Esophagus squamous epithelium (tissue), 4 donors: ENCODE data around the gene CLSTN2.

Experiments
- POLR2A ChIP-seq, 4 donors: fragments of 450-650 bp; IDR thresholded peaks; one replicate each; pipeline ENCODE4 v1.6.1; 2017; ENCODE audit warnings: antibody characterized with exemption in 4 of 4, mild to moderate bottlenecking in 4 of 4, moderate library complexity in 3 of 4
- TF ChIP-seq, protein P1 (sequence below), 6 experiments: fragments of 450-650 bp in 4 of 6; fragments of 200-600 bp in 2 of 6; sonication (generic) in 2 of 6; IDR thresholded peaks; one replicate each; pipeline ENCODE4 v1.5.1; 2016 to 2019; ENCODE audit warnings: antibody characterized with exemption in 6 of 6, mild to moderate bottlenecking in 4 of 6, moderate library complexity in 4 of 6

DNA sequence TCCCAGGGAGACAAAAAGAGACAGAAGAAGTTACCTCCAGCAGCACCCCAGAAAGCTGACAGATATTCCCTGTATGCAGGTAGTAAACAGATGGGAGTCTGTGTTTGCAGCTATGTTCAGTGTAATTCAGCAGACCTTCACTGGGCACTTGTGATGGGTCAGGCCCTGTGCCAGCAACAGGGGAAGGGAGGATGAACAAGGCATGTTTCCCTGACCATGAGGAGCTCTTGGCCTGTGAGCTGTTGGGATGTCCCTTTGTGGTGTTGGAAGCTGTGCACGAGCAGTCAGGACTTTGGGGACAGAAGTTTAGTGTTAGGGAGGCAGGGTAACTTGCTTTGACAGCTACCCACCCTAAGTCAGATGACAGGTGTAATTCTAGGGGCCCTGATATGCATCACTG, 636.9 kb downstream of the CLSTN2 start:
- TF ChIP-seq, protein P1, sequence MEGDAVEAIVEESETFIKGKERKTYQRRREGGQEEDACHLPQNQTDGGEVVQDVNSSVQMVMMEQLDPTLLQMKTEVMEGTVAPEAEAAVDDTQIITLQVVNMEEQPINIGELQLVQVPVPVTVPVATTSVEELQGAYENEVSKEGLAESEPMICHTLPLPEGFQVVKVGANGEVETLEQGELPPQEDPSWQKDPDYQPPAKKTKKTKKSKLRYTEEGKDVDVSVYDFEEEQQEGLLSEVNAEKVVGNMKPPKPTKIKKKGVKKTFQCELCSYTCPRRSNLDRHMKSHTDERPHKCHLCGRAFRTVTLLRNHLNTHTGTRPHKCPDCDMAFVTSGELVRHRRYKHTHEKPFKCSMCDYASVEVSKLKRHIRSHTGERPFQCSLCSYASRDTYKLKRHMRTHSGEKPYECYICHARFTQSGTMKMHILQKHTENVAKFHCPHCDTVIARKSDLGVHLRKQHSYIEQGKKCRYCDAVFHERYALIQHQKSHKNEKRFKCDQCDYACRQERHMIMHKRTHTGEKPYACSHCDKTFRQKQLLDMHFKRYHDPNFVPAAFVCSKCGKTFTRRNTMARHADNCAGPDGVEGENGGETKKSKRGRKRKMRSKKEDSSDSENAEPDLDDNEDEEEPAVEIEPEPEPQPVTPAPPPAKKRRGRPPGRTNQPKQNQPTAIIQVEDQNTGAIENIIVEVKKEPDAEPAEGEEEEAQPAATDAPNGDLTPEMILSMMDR (IDR thresholded peaks at IDR 0.05) = no peak
- no peak for TF ChIP-seq POLR2A (IDR thresholded peaks at IDR 0.05)
